PC-3 (cell line): ENCODE data around the gene HTRA2.

Experiments used
- EZH2phosphoT487 ChIP-seq: fragments of 300-600 bp; sonication (generic); IDR thresholded peaks from 2 replicates; pipeline ENCODE4 v1.6.1; 2018; ENCODE audit warnings: mild to moderate bottlenecking, antibody characterized with exemption, low read length, borderline replicate concordance
- TF ChIP-seq, protein P1 (sequence below): fragments of 300-600 bp; sonication (generic); conservative IDR thresholded peaks from 2 replicates; pipeline ENCODE4 v1.5.1; 2017; ENCODE audit warnings: antibody characterized with exemption, low read depth, mild to moderate bottlenecking, low read length

GRCh38 chr2:74500578-74500946 lies 29.2 kb upstream of the HTRA2 start:
- TF ChIP-seq EZH2phosphoT487: no peak
- TF ChIP-seq, protein P1, sequence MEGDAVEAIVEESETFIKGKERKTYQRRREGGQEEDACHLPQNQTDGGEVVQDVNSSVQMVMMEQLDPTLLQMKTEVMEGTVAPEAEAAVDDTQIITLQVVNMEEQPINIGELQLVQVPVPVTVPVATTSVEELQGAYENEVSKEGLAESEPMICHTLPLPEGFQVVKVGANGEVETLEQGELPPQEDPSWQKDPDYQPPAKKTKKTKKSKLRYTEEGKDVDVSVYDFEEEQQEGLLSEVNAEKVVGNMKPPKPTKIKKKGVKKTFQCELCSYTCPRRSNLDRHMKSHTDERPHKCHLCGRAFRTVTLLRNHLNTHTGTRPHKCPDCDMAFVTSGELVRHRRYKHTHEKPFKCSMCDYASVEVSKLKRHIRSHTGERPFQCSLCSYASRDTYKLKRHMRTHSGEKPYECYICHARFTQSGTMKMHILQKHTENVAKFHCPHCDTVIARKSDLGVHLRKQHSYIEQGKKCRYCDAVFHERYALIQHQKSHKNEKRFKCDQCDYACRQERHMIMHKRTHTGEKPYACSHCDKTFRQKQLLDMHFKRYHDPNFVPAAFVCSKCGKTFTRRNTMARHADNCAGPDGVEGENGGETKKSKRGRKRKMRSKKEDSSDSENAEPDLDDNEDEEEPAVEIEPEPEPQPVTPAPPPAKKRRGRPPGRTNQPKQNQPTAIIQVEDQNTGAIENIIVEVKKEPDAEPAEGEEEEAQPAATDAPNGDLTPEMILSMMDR: no peak
